IMR-90 (cell line): ENCODE results near the gene LSM14B. TPM values are rescaled to one million over a fixed set of nuclear protein-coding genes. Genes with fewer than 3 reads are reported as not detected.

Experiments
- ATAC-seq: fragments of 200-7000 bp; cut with Tn5 transposase; 2 replicates; pipeline ENCODE4 v1.9.1; 2020; ENCODE audit warnings: low read depth, mild to moderate bottlenecking, moderate library complexity
- BruUV-seq: library from RNA; stranded (reverse); fragments of 400-500 nt; replicated peaks from 2 replicates; lab custom pipeline; 2021; lab: Mats Ljungman, UMichigan
- CTCF ChIA-PET: fragments of 300-600 bp; formaldehyde crosslinking; extraction: SDS; loops from one replicate; lab custom pipeline; 2021; ENCODE audit warnings: antibody characterized with exemption; lab: Yijun Ruan, JAX
- POLR2A ChIA-PET: fragments of 300-600 bp; sonication (Branson Sonifier 250); formaldehyde crosslinking; loops from one replicate; lab custom pipeline; 2022; ENCODE audit warnings: antibody characterized with exemption; ENCODE audit not compliant: unreplicated experiment; lab: Charles Lee
- DNase-seq: peaks from one replicate; pipeline ENCODE4 v3.0.0; 2013
- H2AFZ ChIP-seq: replicated peaks from 2 replicates; pipeline ENCODE3; 2013; ENCODE audit warnings: low read length, mild to moderate bottlenecking; ENCODE audit not compliant: poor library complexity
- H2AK5ac ChIP-seq: 2 replicates; pipeline ENCODE4 v1.6.1; 2013; ENCODE audit warnings: low read depth, low read length, inconsistent platforms
- H2AK9ac ChIP-seq: replicated peaks from 2 replicates; pipeline ENCODE3; 2013; ENCODE audit warnings: mild to moderate bottlenecking, low read depth, low read length, moderate library complexity; ENCODE audit not compliant: poor library complexity
- H2BK120ac ChIP-seq: 2 replicates; pipeline ENCODE4 v1.6.1; 2013; ENCODE audit warnings: low read depth, low read length, inconsistent platforms
- H2BK15ac ChIP-seq: 3 replicates; pipeline ENCODE4 v1.6.1; 2013; ENCODE audit warnings: low read depth, low read length, inconsistent platforms
- H2BK20ac ChIP-seq: 2 replicates; pipeline ENCODE4 v1.6.1; 2013; ENCODE audit warnings: low read depth, mild to moderate bottlenecking, inconsistent platforms, low read length, moderate library complexity
- H2BK5ac ChIP-seq: 2 replicates; pipeline ENCODE4 v1.6.1; 2013; ENCODE audit warnings: mild to moderate bottlenecking, low read depth, low read length, inconsistent platforms; ENCODE audit not compliant: poor library complexity, severe bottlenecking
- H3K14ac ChIP-seq: replicated peaks from 2 replicates; pipeline ENCODE4 v1.6.1; 2013; ENCODE audit warnings: low read depth, low read length, inconsistent platforms
- H3K18ac ChIP-seq: 2 replicates; pipeline ENCODE4 v1.6.1; 2013; ENCODE audit warnings: low read depth, low read length, control low read depth
- H3K23ac ChIP-seq: 2 replicates; pipeline ENCODE4 v1.6.1; 2013; ENCODE audit warnings: low read depth, low read length, inconsistent platforms
- H3K27ac ChIP-seq: 2 replicates; pipeline ENCODE4 v1.5.1; 2013; ENCODE audit warnings: mild to moderate bottlenecking, control low read depth, low read length; ENCODE audit not compliant: insufficient read depth
- H3K27me3 ChIP-seq: 2 replicates; pipeline ENCODE4 v1.6.1; 2013; ENCODE audit warnings: low read length; ENCODE audit not compliant: control insufficient read depth, insufficient read depth
- H3K36me3 ChIP-seq: 2 replicates; pipeline ENCODE4 v1.6.1; 2013; ENCODE audit warnings: low read length, mixed read lengths; ENCODE audit not compliant: control insufficient read depth, insufficient read depth
- H3K4ac ChIP-seq: 2 replicates; pipeline ENCODE4 v1.6.1; 2013; ENCODE audit warnings: low read depth, low read length, inconsistent platforms
- H3K4me1 ChIP-seq: 2 replicates; pipeline ENCODE4 v1.6.1; 2013; ENCODE audit warnings: low read length, mixed read lengths; ENCODE audit not compliant: control insufficient read depth, insufficient read depth
- H3K4me2 ChIP-seq: 2 replicates; pipeline ENCODE4 v1.6.1; 2013; ENCODE audit warnings: low read depth, mild to moderate bottlenecking, control low read depth, low read length, moderate library complexity
- H3K4me3 ChIP-seq: 2 replicates; pipeline ENCODE4 v1.5.1; 2013; ENCODE audit warnings: low read depth, mild to moderate bottlenecking, control low read depth, low read length, moderate library complexity; ENCODE audit not compliant: insufficient read depth
- H3K56ac ChIP-seq: 2 replicates; pipeline ENCODE4 v1.6.1; 2013; ENCODE audit warnings: low read length, inconsistent platforms; ENCODE audit not compliant: insufficient read depth; ENCODE audit errors: extremely low read depth
- H3K79me1 ChIP-seq, 2 experiments: 2 replicates each; pipeline ENCODE4 v1.6.1; 2013; ENCODE audit warnings: low read length in 2 of 2, inconsistent platforms in 1 of 2, low read depth in 1 of 2
- H3K9ac ChIP-seq: 2 replicates; pipeline ENCODE4 v1.6.1; 2013; ENCODE audit warnings: low read depth, low read length, control low read depth
- H3K9me1 ChIP-seq: 2 replicates; pipeline ENCODE4 v1.6.1; 2013; ENCODE audit warnings: low read length, inconsistent platforms; ENCODE audit not compliant: insufficient read depth
- H3K9me3 ChIP-seq: 2 replicates; pipeline ENCODE4 v1.6.1; 2013; ENCODE audit warnings: low read length; ENCODE audit not compliant: control insufficient read depth, insufficient read depth
- H4K20me1 ChIP-seq: 2 replicates; pipeline ENCODE4 v1.6.1; 2013; ENCODE audit warnings: low read length, inconsistent platforms; ENCODE audit not compliant: insufficient read depth
- H4K5ac ChIP-seq: 2 replicates; pipeline ENCODE4 v1.6.1; 2013; ENCODE audit warnings: mild to moderate bottlenecking, low read depth, low read length, control low read depth
- H4K8ac ChIP-seq, 2 experiments: 2 replicates each; pipeline ENCODE4 v1.6.1; 2013; ENCODE audit warnings: low read depth in 2 of 2, low read length in 2 of 2, control low read depth in 1 of 2, inconsistent platforms in 1 of 2
- H4K91ac ChIP-seq: 2 replicates; pipeline ENCODE4 v1.6.1; 2013; ENCODE audit warnings: low read depth, low read length, inconsistent platforms; ENCODE audit not compliant: insufficient read depth
- BHLHE40 ChIP-seq: fragments of 150-350 bp; IDR thresholded peaks from 2 replicates; pipeline ENCODE4 v1.6.1; 2016; ENCODE audit warnings: mild to moderate bottlenecking, low read depth, low read length
- CEBPB ChIP-seq: IDR thresholded peaks from 2 replicates; pipeline ENCODE4 v1.6.1; 2012; ENCODE audit warnings: low read depth, low read length, improper control_type of control experiment
- CHD1 ChIP-seq: IDR thresholded peaks from 2 replicates; pipeline ENCODE4 v1.6.1; 2012; ENCODE audit warnings: low read depth, low read length, improper control_type of control experiment
- FOS ChIP-seq: fragments of 150-350 bp; IDR thresholded peaks from 2 replicates; pipeline ENCODE4 v1.6.1; 2016; ENCODE audit warnings: low read depth, low read length
- MAFK ChIP-seq: IDR thresholded peaks from 2 replicates; pipeline ENCODE4 v1.6.1; 2012; ENCODE audit warnings: low read depth, low read length, improper control_type of control experiment
- MAZ ChIP-seq: IDR thresholded peaks from 2 replicates; pipeline ENCODE4 v1.6.1; 2012; ENCODE audit warnings: low read depth, mild to moderate bottlenecking, low read length, improper control_type of control experiment, moderate library complexity, borderline replicate concordance
- NFE2L2 ChIP-seq: fragments of 150-350 bp; IDR thresholded peaks from 2 replicates; pipeline ENCODE4 v1.6.1; 2016; ENCODE audit warnings: low read depth, mild to moderate bottlenecking, low read length
- RCOR1 ChIP-seq: IDR thresholded peaks from 2 replicates; pipeline ENCODE4 v1.6.1; 2012; ENCODE audit warnings: mild to moderate bottlenecking, low read length, improper control_type of control experiment; ENCODE audit not compliant: insufficient replicate concordance
- WGBS, 2 experiments: methylation state at CpG; one replicate each; pipeline versions ENCODE4 v1.1.5 to v1.1.7; 2013; ENCODE audit warnings: missing lambda C conversion rate in 2 of 2; ENCODE audit not compliant: insufficient read length in 1 of 2; ENCODE audit errors: extremely low coverage in 2 of 2; 5-methylcytosine and 5-hydroxymethylcytosine counted together
- dilution Hi-C: fragments of 300-500 bp; cut with HindIII; formaldehyde crosslinking; loops from one replicate; pipeline ENCODE4 v1.14.3; 2018; ENCODE audit warnings: low sequenced_read_pairs; ENCODE audit not compliant: unreplicated experiment
- in situ Hi-C: fragments of 300-500 bp; cut with MboI; formaldehyde crosslinking; loops from 3 replicates; pipeline ENCODE4 v1.14.3; 2019; ENCODE audit warnings: low sequenced_read_pairs, inconsistent platforms, mixed read lengths
- intact Hi-C: fragments of 100-400 bp; cut with micrococcal nuclease; formaldehyde crosslinking; loops from 2 replicates; pipeline ENCODE4 v1.10.0; 2022
- polyA plus RNA-seq, 3 experiments: library from polyadenylated mRNA; depleted of rRNA; stranded (reverse); fragments of >200 nt; gene quantifications; 2 replicates each; pipeline ENCODE4 v1.2.3, GENCODE V29; 2012; ENCODE audit warnings: low replicate concordance in 1 of 3
- total RNA-seq: library from RNA; depleted of rRNA; stranded (reverse); fragments of >200 nt; gene quantifications from 2 replicates; pipeline ENCODE4 v1.2.3, GENCODE V29; 2012
- TF ChIP-seq, protein P1 (sequence below): fragments of 150-350 bp; IDR thresholded peaks from 2 replicates; pipeline ENCODE4 v1.6.1; 2016; ENCODE audit warnings: low read depth, mild to moderate bottlenecking, low read length, moderate library complexity, borderline replicate concordance
- TF ChIP-seq, protein P2 (sequence below): fragments of 150-350 bp; IDR thresholded peaks from 2 replicates; pipeline ENCODE4 v1.6.1; 2017; ENCODE audit warnings: mild to moderate bottlenecking, antibody characterized with exemption, low read length, low read depth

Gene LSM14B
- total and polyA plus RNA-seq, 2 of the 4 experiments (the other 2 are of a cell fraction) = 23.7 to 41.1 TPM

DNA sequence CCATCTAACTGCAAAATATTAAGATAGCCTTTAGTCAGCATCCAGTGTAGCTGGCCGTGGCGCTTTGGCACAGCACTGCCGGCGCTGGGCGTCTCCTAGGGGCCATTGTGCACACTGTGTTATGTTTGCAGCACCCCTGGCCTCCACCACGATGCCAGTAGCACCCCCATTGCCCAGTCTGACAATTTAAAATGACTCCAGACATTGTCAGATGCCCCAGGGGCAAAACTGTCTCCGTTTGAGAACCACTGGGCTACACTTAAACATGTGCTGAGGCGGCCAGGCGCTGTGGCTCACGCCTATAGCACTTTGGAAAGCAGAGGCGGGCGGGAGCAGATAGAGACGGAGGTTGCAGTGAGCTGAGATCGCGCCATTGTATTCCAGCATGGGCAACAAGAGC is 54.6 kb downstream of the LSM14B start:
- Histone ChIP-seq H3K27ac (no peak overlapping the region), H3K14ac (no peak overlapping the region), H4K20me1 (no peaks in the 10 kb centered on the region), H2BK5ac (no peak overlapping the region), H3K9ac (no peak overlapping the region), H2BK120ac (no peak overlapping the region), H2BK15ac (no peak overlapping the region), H3K4ac (no peak overlapping the region), H2AFZ (no peak overlapping the region), H2BK20ac (no peak overlapping the region), H3K27me3 (no peaks in the 10 kb centered on the region), H3K4me3 (no peak overlapping the region), H3K18ac (no peak overlapping the region), H2AK5ac (no peak overlapping the region), H3K36me3 (peaks cover 29% of the 10 kb centered on the region), H3K9me1 (0 out of 2 replicates have a peak, but pooled peaks cover 2% of the 10 kb centered on the region), H3K56ac (no peak overlapping the region), H3K9me3 (no peaks in the 10 kb centered on the region), H4K8ac (no peak overlapping the region), H3K4me1 (no peaks in the 10 kb centered on the region), H2AK9ac (no peak overlapping the region), H4K5ac (no peak overlapping the region), H3K4me2 (no peak overlapping the region), H3K23ac (no peak overlapping the region), H3K79me1 (peaks cover 0 to 4% of the 10 kb centered on the region in 2 experiments; a peak in 1 of 4 replicates), H4K91ac (no peak overlapping the region)
- dilution Hi-C loops = no loop called here
- CTCF ChIA-PET = no interaction called here
- intact Hi-C loops = no loop called here
- no TSS peak for BruUV-seq
- DNase-seq = no peak
- TF ChIP-seq MAZ = no peak
- TF ChIP-seq BHLHE40 = no peak
- TF ChIP-seq NFE2L2 = no peak
- TF ChIP-seq, protein P1, sequence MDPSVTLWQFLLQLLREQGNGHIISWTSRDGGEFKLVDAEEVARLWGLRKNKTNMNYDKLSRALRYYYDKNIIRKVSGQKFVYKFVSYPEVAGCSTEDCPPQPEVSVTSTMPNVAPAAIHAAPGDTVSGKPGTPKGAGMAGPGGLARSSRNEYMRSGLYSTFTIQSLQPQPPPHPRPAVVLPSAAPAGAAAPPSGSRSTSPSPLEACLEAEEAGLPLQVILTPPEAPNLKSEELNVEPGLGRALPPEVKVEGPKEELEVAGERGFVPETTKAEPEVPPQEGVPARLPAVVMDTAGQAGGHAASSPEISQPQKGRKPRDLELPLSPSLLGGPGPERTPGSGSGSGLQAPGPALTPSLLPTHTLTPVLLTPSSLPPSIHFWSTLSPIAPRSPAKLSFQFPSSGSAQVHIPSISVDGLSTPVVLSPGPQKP = no peak
- TF ChIP-seq FOS = no peak
- TF ChIP-seq, protein P2, sequence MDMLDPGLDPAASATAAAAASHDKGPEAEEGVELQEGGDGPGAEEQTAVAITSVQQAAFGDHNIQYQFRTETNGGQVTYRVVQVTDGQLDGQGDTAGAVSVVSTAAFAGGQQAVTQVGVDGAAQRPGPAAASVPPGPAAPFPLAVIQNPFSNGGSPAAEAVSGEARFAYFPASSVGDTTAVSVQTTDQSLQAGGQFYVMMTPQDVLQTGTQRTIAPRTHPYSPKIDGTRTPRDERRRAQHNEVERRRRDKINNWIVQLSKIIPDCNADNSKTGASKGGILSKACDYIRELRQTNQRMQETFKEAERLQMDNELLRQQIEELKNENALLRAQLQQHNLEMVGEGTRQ = no peak
- no peak for TF ChIP-seq RCOR1
- TF ChIP-seq MAFK = no peak
- no peak for TF ChIP-seq CHD1
- no peak for TF ChIP-seq CEBPB
- in situ Hi-C loops = no loop called here
- WGBS, 2 experiments = 93% methylated on average over 12 of the region's 15 CpGs; no CpG with 5 or more reads in 1 of the 2 experiments
- POLR2A ChIA-PET = no interaction called here
- no peak for ATAC-seq
